HK-2 (cell line): ENCODE measurements around the gene TPM4.
"Not testable (repeated sequence)": the region's sequence is repeated elsewhere in the genome, so short reads cannot be mapped to it uniquely, and the experiment has no call there.

Source experiments
- DNase-seq: peaks from one replicate; pipeline ENCODE4 v3.0.0-alpha.2; 2018; ENCODE audit not compliant: unreplicated experiment

The TPM4 gene

GRCh38 chr19:16098416-16098768 is 22.1 kb downstream of the TPM4 start:
- no peak for DNase-seq

GRCh38 chr19:16098821-16099220 is 22.5 kb downstream of the TPM4 start:
- no peak for DNase-seq

DNA sequence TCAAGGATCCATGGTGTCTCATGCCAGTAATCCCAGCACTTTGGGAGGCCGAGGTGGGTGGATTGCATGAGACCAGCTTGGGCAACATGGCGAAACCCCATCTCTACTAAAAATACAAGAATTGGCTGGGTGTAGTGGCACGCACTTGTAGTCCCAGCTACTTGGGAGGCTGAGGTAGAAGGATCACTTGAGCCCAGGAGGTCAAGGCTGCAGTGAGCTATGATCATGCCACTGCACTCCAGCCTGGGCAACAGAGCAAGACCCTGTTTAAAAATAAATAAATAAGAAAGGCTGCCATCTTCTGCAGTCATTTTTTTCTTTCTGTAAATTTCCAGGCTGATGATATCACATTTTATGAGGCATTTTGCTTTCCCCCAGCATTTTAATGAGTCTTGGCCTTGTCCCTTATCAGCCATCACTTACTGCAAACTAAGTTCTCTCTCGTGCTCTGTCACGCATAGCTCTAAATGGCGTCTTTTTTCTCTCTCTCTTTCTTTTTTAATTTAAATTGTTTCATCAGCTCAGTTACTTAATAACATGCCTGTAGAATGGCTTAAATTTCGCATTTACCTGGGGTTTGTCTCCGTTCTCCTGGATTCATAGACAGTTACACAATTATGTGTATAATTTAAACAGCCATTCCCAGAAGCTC is 23.1 kb downstream of the TPM4 start:
- not testable (repeated sequence) for DNase-seq

DNA sequence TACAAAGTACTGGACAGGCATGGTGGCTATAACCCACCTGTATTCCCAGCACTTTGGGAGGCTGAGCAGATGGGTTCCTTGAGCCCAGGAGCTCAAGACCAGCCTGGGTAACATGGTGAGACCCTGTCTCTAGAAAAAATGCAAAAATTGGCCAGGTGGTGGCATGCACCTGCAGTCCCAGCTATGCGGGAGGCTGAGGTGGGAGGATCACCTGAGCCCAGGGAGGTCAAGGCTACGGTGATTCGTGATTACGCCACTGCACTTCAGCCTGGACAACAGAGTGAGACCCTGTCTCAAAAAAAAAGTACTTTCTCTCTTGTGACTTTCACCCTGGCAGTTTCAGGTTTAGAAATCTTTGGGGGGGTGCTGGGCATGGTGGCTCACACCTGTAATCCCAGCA is 24.2 kb downstream of the TPM4 start:
- no peak for DNase-seq

DNA sequence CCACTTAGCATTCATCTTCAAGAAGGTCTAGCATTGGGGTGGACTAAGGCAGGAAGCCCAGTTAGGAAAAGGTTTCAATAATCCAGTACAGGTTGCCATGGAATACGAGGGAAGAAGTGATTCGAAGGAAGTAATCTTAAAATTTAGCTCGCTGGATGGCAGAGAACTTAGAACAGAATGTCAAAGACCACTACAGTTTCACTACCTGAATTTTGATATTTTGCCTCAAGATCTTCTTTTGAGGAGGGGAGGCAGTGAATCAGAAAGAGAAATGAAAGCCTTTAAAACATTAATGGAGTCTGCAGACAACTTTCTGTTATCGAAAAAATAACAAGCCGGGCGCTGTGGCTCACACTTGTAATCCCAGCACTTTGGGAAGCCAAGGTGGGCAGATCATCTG is 28.4 kb downstream of the TPM4 start:
- DNase-seq, result no peak

GRCh38 chr19:16106121-16106520 is 29.8 kb downstream of the TPM4 start:
- peak; percentile 35 for DNase-seq

GRCh38 chr19:16111160-16111908 is 35.0 kb downstream of the TPM4 start, which contains the start of gene RAB8A:
Gene RAB8A, plus strand, starts transcription at chr19:16111889. Its CDS starts 13 bp downstream, at chr19:16111902.
- DNase-seq, result peak; percentile 99

- DNase-seq, result no peak
These were observed 35.8 kb downstream of the TPM4 start for GRCh38 chr19:16111909-16112752.

DNA sequence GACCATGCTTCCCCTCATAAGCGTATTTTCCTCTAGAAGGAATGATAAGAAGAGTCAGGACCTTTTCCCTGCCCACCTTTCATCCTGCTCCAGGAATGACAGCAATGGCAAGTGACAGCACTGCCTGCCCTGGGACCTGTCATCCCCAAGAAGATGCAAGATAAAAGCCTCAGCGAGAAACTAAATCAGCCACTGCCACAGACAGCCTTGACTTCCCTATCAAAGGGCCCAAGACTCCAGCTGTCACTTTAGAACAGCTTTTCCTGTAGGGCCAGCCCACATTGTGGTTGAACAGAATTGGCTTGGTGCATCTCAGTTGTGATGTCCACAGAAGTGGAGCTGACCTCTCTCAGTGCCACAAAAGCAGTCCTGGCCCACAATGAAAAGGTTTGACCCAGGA is 36.5 kb downstream of the TPM4 start:
- no peak for DNase-seq

DNA sequence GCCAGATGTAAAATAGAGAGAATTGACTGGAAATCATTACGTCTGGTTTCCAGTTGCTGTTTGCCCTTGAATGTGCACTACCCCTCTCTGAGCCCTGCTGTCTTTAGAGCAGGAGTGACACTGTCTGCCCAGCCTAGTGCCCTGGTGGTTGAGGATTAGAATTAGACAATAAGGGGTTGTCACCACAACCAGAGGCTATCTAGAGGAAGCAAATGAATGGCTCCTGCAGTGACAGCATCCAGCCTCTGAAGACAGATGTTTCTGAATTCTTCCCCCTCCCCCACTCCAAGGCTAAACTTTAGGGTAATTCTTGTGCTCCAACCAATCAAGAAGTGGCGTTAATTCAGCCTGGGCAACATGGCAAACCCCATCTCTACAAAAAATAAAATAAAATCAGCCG is 37.4 kb downstream of the TPM4 start:
- no peak for DNase-seq

DNA sequence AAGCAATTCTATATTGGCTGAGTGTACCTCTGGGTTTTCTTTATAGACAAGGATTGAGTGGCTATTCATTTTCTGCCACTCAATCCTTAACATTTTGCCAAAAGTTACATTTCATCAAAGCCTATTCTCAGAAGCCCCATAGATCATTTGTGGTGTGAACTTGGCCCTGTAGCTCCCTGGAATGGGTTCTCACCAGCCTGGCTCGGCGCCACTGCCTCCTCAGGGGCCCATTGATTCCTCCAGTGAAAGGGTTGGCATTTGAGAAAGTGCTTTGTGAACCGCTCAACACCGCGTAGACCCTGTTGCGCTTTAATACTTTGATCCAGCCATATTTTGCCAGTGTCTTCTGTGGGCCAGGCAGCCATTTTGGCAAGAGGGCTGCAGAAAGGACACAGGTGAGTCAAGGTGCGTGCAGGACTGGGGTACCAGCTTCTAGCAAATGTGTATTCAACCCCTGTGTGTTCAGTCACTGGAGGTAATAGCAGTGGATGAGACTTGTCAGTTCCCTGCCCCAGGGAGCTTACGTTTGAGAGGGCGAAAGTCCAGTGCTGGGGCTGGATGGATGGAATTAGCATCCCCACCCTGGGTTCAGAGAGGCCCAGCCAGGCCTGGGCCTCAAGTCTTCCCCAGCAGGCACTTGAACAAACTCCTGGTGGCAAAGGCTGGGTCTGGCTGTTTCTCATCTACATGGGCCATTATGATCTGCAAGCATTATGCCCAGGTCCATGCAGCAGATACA is 39.2 kb downstream of the TPM4 start:
- DNase-seq, result no peak

- DNase-seq, result no peak
These were observed 39.8 kb downstream of the TPM4 start for GRCh38 chr19:16116067-16116466.

DNA sequence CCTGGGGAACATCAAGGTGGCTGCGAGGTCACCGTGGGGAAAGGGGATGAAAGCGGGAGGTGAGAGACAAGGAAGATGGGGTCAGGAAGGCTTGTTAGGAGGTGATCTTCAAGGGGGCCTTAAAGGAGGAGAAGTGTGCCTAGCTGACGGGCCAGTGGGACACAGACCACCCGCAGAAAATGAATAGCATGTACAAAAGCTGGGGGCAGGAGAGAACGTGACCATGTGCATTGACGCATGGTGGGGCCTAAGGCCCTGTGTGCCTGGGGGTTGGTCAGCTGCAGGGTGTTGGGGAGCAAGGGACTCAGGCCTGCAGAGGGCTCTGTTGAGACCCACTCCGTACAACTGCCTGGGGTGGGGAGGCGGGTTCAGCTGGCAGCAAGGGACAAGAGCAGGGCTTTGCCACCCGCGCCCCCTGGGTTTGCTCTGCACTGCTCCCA is 41.3 kb downstream of the TPM4 start:
- DNase-seq, result no peak

GRCh38 chr19:16118489-16119033 is 42.3 kb downstream of the TPM4 start:
- DNase-seq, result no peak

DNA sequence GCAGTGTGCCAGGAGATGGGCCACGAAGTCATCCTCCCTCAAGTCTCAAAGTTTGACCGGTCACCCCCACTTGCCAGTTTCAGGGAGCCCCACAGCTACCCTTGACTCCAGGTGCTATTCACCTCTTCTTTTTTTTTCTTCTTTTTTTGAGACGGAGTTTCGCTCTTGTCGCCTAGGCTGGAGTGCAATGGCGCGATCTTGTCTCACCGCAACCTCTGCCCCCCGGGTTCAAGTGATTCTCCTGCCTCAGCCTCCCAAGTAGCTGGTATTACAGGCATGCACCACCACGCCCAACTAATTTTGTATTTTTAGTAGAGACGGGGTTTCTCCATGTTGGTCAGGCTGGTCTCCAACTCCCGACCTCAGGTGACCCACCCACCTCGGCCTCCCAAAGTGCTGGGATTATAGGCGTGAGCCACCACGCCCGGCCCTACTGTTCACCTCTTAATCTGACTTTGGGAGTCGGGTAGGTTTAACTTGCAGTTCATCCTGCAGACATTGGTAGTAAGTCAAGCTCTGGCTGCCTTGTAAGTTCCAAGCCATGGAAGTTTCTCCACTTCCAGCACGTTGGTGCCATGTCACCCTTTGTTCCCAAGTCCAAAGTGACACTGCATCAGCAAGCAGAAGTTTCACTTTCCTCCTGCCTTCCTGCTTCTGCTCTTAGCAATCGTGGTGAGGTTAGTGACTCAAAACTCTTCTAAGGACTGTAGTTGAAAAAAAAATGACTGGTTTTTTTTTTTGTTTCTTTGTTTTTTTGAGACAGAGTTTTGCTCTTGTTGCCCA is 43.0 kb downstream of the TPM4 start:
- not testable (repeated sequence) for DNase-seq

DNA sequence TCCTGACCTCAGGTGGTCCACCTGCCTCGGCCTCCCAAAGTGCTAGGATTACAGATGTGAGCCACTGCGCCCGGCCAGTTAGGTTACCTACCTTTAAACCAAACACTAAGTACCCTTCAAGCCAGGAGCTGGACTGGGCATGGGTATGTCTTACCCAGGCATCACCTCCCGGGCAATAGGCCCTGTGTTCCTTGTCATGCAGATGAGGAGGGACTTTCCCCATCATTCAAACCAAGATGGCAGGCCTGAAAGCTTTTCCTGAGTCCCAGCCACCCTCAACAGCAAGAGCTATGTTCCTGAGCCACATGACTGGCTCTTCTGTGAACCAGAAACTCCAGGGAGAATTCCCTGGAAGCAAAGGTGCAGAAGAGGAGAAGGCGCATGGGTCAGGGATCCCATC is 44.8 kb downstream of the TPM4 start:
- DNase-seq, result no peak

- no peak for DNase-seq
These were observed 45.7 kb downstream of the TPM4 start for GRCh38 chr19:16121967-16122366.

- no peak for DNase-seq
These were observed 48.7 kb downstream of the TPM4 start for GRCh38 chr19:16124953-16125352.

DNA sequence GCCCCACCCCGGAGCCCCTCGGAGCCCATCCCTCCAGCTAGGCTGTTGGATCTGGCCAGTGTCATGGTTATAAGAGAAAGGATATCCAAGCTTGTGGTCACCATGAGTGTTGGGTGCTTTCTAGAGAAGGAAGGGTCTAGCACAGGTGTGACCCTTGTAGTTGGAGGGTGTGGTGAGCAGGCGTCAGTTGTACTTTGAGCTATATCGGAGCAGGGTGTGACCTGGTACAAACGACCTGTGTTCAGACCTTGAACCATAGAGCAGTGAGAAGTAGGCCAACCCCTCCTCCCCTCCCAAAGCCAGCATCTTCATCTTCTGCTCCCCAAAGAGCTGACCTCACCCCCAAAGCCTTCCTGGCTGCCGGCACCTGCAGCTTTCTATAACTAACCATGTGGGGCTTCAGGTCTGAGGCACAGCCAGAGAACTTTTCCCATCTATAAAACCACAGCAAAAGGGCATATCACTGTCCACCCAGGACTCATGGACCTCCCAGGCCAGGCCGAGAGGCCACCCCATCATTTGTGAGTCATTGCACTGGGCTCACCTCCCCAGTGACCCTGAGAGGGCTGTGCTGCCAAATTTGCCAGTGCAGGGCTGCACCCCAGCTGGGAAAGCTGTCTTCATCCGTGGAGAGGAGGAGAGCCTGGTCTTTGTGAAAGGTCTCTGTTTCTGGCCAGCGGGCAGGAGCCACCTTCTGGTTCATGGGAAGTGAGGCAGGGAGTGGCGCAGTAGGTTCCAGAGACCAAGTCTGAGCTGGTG is 49.6 kb downstream of the TPM4 start:
- DNase-seq, result no peak

- DNase-seq, result no peak
These were observed 50.8 kb downstream of the TPM4 start for GRCh38 chr19:16127080-16127479.
